Panc1 (cell line): Measurements from ENCODE around the gene TP63.

ENCODE experiments used
- SIN3A ChIP-seq: IDR thresholded peaks from 2 replicates; pipeline ENCODE4 v1.6.1; 2012; ENCODE audit warnings: low read depth, mild to moderate bottlenecking, low read length, moderate library complexity, borderline replicate concordance; ENCODE audit not compliant: insufficient read depth
- TF ChIP-seq, protein P1 (sequence below): fragments of 450-650 bp; IDR thresholded peaks from 2 replicates; pipeline ENCODE4 v1.5.1; 2017; ENCODE audit warnings: mild to moderate bottlenecking

GRCh38 chr3:189710620-189711402 lies 79.6 kb downstream of the TP63 start:
- TF ChIP-seq, protein P1, sequence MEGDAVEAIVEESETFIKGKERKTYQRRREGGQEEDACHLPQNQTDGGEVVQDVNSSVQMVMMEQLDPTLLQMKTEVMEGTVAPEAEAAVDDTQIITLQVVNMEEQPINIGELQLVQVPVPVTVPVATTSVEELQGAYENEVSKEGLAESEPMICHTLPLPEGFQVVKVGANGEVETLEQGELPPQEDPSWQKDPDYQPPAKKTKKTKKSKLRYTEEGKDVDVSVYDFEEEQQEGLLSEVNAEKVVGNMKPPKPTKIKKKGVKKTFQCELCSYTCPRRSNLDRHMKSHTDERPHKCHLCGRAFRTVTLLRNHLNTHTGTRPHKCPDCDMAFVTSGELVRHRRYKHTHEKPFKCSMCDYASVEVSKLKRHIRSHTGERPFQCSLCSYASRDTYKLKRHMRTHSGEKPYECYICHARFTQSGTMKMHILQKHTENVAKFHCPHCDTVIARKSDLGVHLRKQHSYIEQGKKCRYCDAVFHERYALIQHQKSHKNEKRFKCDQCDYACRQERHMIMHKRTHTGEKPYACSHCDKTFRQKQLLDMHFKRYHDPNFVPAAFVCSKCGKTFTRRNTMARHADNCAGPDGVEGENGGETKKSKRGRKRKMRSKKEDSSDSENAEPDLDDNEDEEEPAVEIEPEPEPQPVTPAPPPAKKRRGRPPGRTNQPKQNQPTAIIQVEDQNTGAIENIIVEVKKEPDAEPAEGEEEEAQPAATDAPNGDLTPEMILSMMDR: no peak
- TF ChIP-seq SIN3A: no peak
